OCI-LY7 (cell line): ENCODE results near the gene CCR7. TPM values are rescaled to one million over a fixed set of nuclear protein-coding genes. Genes with fewer than 3 reads are reported as not detected.
"Not testable (repeated sequence)": the region's sequence is repeated elsewhere in the genome, so short reads cannot be mapped to it uniquely, and the experiment has no call there.

Experiments
- BruUV-seq: library from RNA; stranded (reverse); fragments of 400-500 nt; replicated peaks from 2 replicates; lab custom pipeline; 2021; lab: Mats Ljungman, UMichigan
- CTCF ChIA-PET: fragments of 300-600 bp; sonication (Branson Sonifier 250); formaldehyde crosslinking; loops from one replicate; lab custom pipeline; 2022; ENCODE audit warnings: antibody characterized with exemption; ENCODE audit not compliant: unreplicated experiment; lab: Charles Lee
- POLR2A ChIA-PET: fragments of 300-600 bp; sonication (Branson Sonifier 250); formaldehyde crosslinking; loops from one replicate; lab custom pipeline; 2022; ENCODE audit warnings: antibody characterized with exemption; lab: Charles Lee
- DNase-seq: peaks from one replicate; pipeline ENCODE4 v3.0.0-alpha.2; 2015; ENCODE audit warnings: low spot score
- H2AFZ ChIP-seq: fragments of 200-600 bp; sonication (generic), shearing (Covaris generic); 2 replicates; pipeline ENCODE4 v1.6.1; 2014; ENCODE audit warnings: mild to moderate bottlenecking, antibody characterized with exemption, low read length, moderate library complexity
- H3K27ac ChIP-seq: fragments of 200-600 bp; sonication (generic); 2 replicates; pipeline ENCODE4 v1.5.1; 2014; ENCODE audit warnings: mixed run types, low read depth, mild to moderate bottlenecking, moderate library complexity, low read length, inconsistent platforms; ENCODE audit not compliant: poor library complexity, severe bottlenecking
- H3K36me3 ChIP-seq: fragments of 200-600 bp; sonication (generic); 2 replicates; pipeline ENCODE4 v1.6.1; 2014; ENCODE audit warnings: mild to moderate bottlenecking, antibody characterized with exemption, low read length, moderate library complexity, mixed read lengths; ENCODE audit not compliant: insufficient read depth
- H3K4me1 ChIP-seq: fragments of 200-600 bp; sonication (generic); 2 replicates; pipeline ENCODE4 v1.5.1; 2014; ENCODE audit warnings: mild to moderate bottlenecking, low read length; ENCODE audit not compliant: insufficient read depth, poor library complexity, severe bottlenecking
- H3K4me2 ChIP-seq: fragments of 200-600 bp; sonication (generic); 2 replicates; pipeline ENCODE4 v1.6.1; 2014; ENCODE audit warnings: mild to moderate bottlenecking, low read length
- H3K4me3 ChIP-seq: fragments of 200-600 bp; sonication (generic); 2 replicates; pipeline ENCODE4 v1.5.1; 2014; ENCODE audit warnings: mild to moderate bottlenecking, low read depth, low read length; ENCODE audit not compliant: poor library complexity, severe bottlenecking
- H3K79me2 ChIP-seq: fragments of 200-600 bp; sonication (generic); 2 replicates; pipeline ENCODE4 v1.6.1; 2016; ENCODE audit warnings: low read depth, mild to moderate bottlenecking, low read length, moderate library complexity, mixed read lengths; ENCODE audit not compliant: insufficient read depth
- H3K9me2 ChIP-seq: fragments of 200-600 bp; sonication (generic); 2 replicates; pipeline ENCODE4 v1.6.1; 2016; ENCODE audit warnings: mild to moderate bottlenecking, low read length, mixed read lengths; ENCODE audit not compliant: insufficient read depth
- H3K9me3 ChIP-seq: fragments of 200-600 bp; sonication (generic); 2 replicates; pipeline ENCODE4 v1.6.1; 2014; ENCODE audit warnings: mild to moderate bottlenecking, mixed run types, low read length, mixed read lengths
- H4K20me1 ChIP-seq: fragments of 200-600 bp; sonication (generic); 2 replicates; pipeline ENCODE4 v1.6.1; 2014; ENCODE audit warnings: mild to moderate bottlenecking, antibody characterized with exemption, low read length, moderate library complexity, mixed read lengths; ENCODE audit not compliant: insufficient read depth
- CTCF ChIP-seq: fragments of 200-600 bp; sonication (generic); conservative IDR thresholded peaks from 2 replicates; pipeline ENCODE4 v1.5.1; 2014; ENCODE audit warnings: mild to moderate bottlenecking, antibody characterized with exemption, low read length, moderate library complexity, mixed read lengths
- EZH2phosphoT487 ChIP-seq: fragments of 200-600 bp; sonication (generic); IDR thresholded peaks from 2 replicates; pipeline ENCODE4 v1.6.1; 2018; ENCODE audit warnings: low read depth, borderline replicate concordance, mild to moderate bottlenecking, mixed run types, antibody characterized with exemption, low read length, moderate library complexity, mixed read lengths
- intact Hi-C: fragments of 100-400 bp; cut with micrococcal nuclease; formaldehyde crosslinking; loops from one replicate; pipeline ENCODE4 v1.10.0; 2022; ENCODE audit not compliant: unreplicated experiment
- total RNA-seq, 2 experiments: library from RNA; depleted of rRNA in 1 of 2; stranded (reverse); fragments of >200 nt in 1 of 2; shearing (Covaris generic) in 1 of 2; gene quantifications; 2 replicates each; pipeline ENCODE4 v1.2.3, GENCODE V29; 2014 to 2022

The CCR7 gene
- total RNA-seq, 2 experiments from 2014 or later = 0.48 to 2.3 TPM

DNA sequence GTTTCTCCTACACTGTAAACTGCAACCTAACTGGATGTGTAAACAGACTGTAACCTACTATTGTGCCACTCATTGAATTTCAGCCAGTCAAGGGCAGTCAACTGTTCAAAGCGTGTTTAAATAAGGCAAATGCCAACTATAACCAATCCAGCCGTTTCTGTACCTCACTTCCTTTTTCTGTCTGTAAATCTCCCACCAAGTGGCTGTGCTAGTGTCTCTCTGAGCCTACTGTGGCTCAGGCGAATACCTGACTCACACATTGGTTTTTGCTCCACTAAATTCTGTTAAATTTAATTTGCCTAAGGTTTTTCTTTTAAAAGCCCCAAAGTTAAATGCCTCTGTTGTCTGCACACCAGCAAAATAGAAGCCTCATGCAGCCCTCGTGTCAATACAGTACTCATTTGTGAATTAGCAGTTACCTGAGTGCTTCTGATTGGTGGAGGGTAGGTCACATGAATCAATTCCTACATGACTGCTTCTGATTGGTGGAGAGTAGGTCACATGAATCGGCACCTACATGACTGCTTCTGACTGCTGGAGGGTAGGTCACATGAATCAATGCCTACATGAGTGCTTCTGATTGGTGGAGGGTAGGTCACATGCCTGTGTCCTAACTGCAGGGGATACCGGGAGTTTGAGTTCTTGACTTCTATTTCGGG lies 31.1 kb upstream of the CCR7 start:
- Histone ChIP-seq H3K79me2 (no peaks in the 10 kb centered on the region), H3K9me2 (no peaks in the 10 kb centered on the region), H4K20me1 (no peaks in the 10 kb centered on the region), H3K27ac (peak overlapping the region; percentile 11), H3K36me3 (no peaks in the 10 kb centered on the region), H3K4me3 (peak overlapping the region; percentile 5), H3K4me1 (peaks cover 44% of the 10 kb centered on the region), H2AFZ (peak overlapping the region; percentile 95), H3K4me2 (peak overlapping the region; percentile 29), H3K9me3 (peaks cover 9% of the 10 kb centered on the region; the same call in 1 of the 2 replicates)
- DNase-seq = peak; percentile 72
- POLR2A ChIA-PET = no interaction called here
- intact Hi-C loops = loop anchor here (10.0 kb wide), 1 partner anchor 1088 kb away; the partner anchor contains the start of gene EIF1
- BruUV-seq = no TSS peak
- TF ChIP-seq CTCF (no peak), EZH2phosphoT487 (no peak)
- CTCF ChIA-PET = no interaction called here

- DNase-seq = no peak
- no peak for TF ChIP-seq EZH2phosphoT487
- no peak for TF ChIP-seq CTCF
- intact Hi-C loops = loop anchor here (10.0 kb wide), 1 partner anchor 1094 kb away; the partner anchor contains the start of gene EIF1
- no peaks in the 10 kb centered on the region for H3K36me3 ChIP-seq
- ChIA-PET POLR2A (no interaction called here), CTCF (no interaction called here)
- H3K9me3 ChIP-seq = no peaks in the 10 kb centered on the region
- BruUV-seq = no TSS peak
- H3K4me1 ChIP-seq = peaks cover 3% of the 10 kb centered on the region
- no peak overlapping the region for H3K27ac ChIP-seq
- H2AFZ ChIP-seq = no peak overlapping the region
- no peak overlapping the region for H3K4me3 ChIP-seq
- H3K9me2 ChIP-seq = no peaks in the 10 kb centered on the region
- H3K4me2 ChIP-seq = no peak overlapping the region
- H4K20me1 ChIP-seq = no peaks in the 10 kb centered on the region
- no peaks in the 10 kb centered on the region for H3K79me2 ChIP-seq
These were observed 25.5 kb upstream of the CCR7 start for GRCh38 chr17:40590742-40591141.

- no peaks in the 10 kb centered on the region for H3K9me2 ChIP-seq
- TF ChIP-seq EZH2phosphoT487 (no peak), CTCF (no peak)
- no peak for DNase-seq
- H3K27ac ChIP-seq = no peak overlapping the region
- no peak overlapping the region for H3K4me3 ChIP-seq
- intact Hi-C loops = no loop called here
- ChIA-PET POLR2A (interaction anchor here (1.2 kb wide), 1 partner anchor 26 kb away, joined by 3 read pairs; no protein-coding TSS in a partner anchor), CTCF (no interaction called here)
- H3K4me2 ChIP-seq = no peak overlapping the region
- no TSS peak for BruUV-seq
- H2AFZ ChIP-seq = no peak overlapping the region
- no peaks in the 10 kb centered on the region for H3K9me3 ChIP-seq
- H4K20me1 ChIP-seq = no peaks in the 10 kb centered on the region
- H3K79me2 ChIP-seq = no peaks in the 10 kb centered on the region
- H3K4me1 ChIP-seq = no peaks in the 10 kb centered on the region
- H3K36me3 ChIP-seq = no peaks in the 10 kb centered on the region
These were observed 23.3 kb upstream of the CCR7 start for GRCh38 chr17:40588552-40588951.

DNA sequence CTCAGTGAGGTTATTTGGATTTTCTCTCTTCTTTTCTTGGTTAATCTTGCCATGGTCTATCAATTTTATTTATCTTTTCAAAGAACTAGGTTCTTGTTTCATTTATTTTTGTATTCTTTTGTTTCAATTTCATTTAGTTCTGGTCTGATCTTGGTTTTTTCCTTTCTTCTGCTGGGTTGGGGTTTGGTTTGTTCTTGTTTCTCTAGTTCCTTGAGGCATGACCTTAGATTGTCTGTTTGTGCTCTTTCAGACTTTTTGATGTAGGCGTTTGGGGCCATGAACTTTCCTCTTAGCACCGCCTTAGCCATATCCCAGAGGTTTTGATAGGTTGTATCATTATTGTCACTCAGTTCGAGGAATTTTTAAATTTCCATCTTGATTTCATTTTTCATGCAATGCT lies 21.0 kb upstream of the CCR7 start:
- POLR2A ChIA-PET = interaction anchor here (0.6 to 0.7 kb wide), 2 partner anchors 177 to 1207 kb away, joined by 3 to 4 read pairs; no protein-coding TSS in a partner anchor
- H3K36me3 ChIP-seq, CTCF ChIA-PET, H4K20me1 ChIP-seq, intact Hi-C loops, H3K4me2 ChIP-seq, H2AFZ ChIP-seq, H3K27ac ChIP-seq, H3K9me2 ChIP-seq, BruUV-seq, H3K4me3 ChIP-seq, DNase-seq, H3K79me2 ChIP-seq, H3K9me3 ChIP-seq: not testable (repeated sequence)
- peaks cover 14% of the 10 kb centered on the region for H3K4me1 ChIP-seq
